Thyroid gland (tissue), 4 donors: ENCODE measurements around the gene PRLH. TPM values are rescaled to one million over a fixed set of nuclear protein-coding genes. Genes with fewer than 3 reads are reported as not detected.

ENCODE experiments used
- DNase-seq, 2 donors: peaks; one replicate each; pipeline ENCODE4 v3.0.0-alpha.2; 2019
- H3K27ac ChIP-seq, 3 donors: fragments of 200-600 bp; sonication (generic); 1 replicate in 2 of 3; 2 replicates in 1 of 3; pipeline ENCODE4 v1.5.1; 2016 to 2019; ENCODE audit warnings: mild to moderate bottlenecking in 1 of 3, moderate library complexity in 1 of 3
- H3K27me3 ChIP-seq: fragments of 200-600 bp; sonication (generic); one replicate; pipeline ENCODE4 v1.5.1; 2019
- H3K36me3 ChIP-seq, 2 donors: fragments of 200-600 bp; sonication (generic); one replicate each; pipeline ENCODE4 v1.5.1; 2016 to 2019
- H3K4me1 ChIP-seq, 2 donors: fragments of 200-600 bp; sonication (generic); one replicate each; pipeline ENCODE4 v1.5.1; 2017 to 2019
- H3K4me3 ChIP-seq, 3 donors: fragments of 200-600 bp; sonication (generic); replicated peaks in 1 of 3; 1 replicate in 2 of 3; 2 replicates in 1 of 3; pipeline ENCODE4 v1.5.1; 2016; ENCODE audit warnings: mild to moderate bottlenecking in 1 of 3
- H3K9me3 ChIP-seq: fragments of 200-600 bp; sonication (generic); one replicate; pipeline ENCODE4 v1.5.1; 2017
- POLR2A ChIP-seq, 2 donors: fragments of 450-650 bp; IDR thresholded peaks; one replicate each; pipeline ENCODE4 v1.6.1; 2017; ENCODE audit warnings: antibody characterized with exemption in 2 of 2, mild to moderate bottlenecking in 2 of 2, moderate library complexity in 1 of 2
- WGBS, 2 donors: methylation state at CpG; one replicate each; pipeline ENCODE4 v1.1.5; 2017; 5-methylcytosine and 5-hydroxymethylcytosine counted together
- intact Hi-C: fragments of 100-400 bp; cut with DNase I; formaldehyde crosslinking; loops from one replicate; pipeline ENCODE4 v1.15.1; 2023
- total RNA-seq, 4 donors: library from RNA; depleted of rRNA; stranded (reverse); fragments of >200 nt; gene quantifications; one replicate each; pipeline ENCODE4 v1.2.3, GENCODE V29; 2016
- TF ChIP-seq, protein P1 (sequence below), 6 experiments: fragments of 200-600 bp in 3 of 6; fragments of 450-650 bp in 3 of 6; sonication (generic) in 3 of 6; IDR thresholded peaks; one replicate each; pipeline ENCODE4 v1.5.1; 2016 to 2019; ENCODE audit warnings: antibody characterized with exemption in 6 of 6, mild to moderate bottlenecking in 2 of 6, inconsistent platforms in 1 of 6, moderate library complexity in 1 of 6

PRLH gene
- total RNA-seq, 4 donors from 2014 or later: not detected

DNA sequence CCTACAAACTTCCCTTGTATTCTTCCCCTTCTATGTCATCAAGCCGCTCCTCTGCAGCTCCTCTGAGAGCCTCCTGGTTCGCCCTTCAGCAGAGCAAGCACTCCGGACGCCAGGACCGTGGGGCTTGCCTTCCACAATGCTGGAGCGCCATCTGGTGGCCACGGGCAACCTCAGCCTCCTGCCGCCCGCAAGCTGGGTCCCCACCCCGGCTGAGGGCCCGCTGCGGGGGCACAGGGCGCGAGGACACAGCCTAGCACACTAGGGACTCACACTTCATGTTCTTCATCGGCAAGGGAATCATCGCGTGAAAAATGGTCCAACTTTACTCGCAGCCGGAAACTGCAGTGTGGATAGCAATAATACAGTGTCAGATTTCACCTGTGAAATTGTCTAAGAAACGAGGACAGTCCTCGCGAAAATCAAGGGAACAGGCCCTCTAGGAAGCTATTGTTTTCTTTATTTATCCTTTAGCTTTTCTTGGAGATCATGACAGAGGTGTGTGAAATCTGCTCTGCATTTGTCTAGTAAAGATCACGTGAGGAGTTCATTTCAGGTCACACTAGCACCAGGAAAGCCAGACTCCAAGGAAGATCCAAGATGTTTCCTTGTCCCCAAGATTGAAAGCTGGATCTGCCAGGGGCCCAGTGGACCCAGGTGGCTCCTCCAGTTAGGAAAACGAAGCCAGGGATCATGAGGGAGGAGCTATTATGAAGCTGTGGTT lies 5.8 kb downstream of the PRLH start:
- H3K4me3 ChIP-seq: no peak overlapping the region
- WGBS, 2 donors: 13 to 16% methylated on average over 17 to 24 of the region's 24 CpGs

DNA sequence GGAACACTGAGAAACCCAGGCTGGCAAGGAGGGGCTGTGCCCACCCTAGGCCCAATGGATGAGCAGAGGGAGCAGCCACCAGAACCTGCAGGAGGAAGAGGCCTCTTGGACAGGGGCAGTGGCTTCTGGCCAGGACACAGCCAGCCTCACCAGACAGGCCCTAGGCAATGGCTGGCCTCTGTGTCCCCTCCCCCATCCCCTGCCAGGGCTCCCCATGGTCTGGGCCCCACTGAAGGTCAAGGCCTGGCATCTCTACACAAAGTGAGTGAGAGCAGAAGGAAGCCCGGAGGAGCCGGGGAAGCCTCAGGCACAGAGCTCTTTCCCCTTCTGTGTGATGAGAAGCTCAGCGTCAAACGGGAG lies 6.3 kb downstream of the PRLH start:
- intact Hi-C loops: loop anchor here (2.0 to 10.0 kb wide), 3 partner anchors 60 to 418 kb away; no protein-coding TSS in a partner anchor
- Histone ChIP-seq H3K4me3 (no peak overlapping the region), H3K9me3 (no peaks in the 10 kb centered on the region), H3K4me1 (peaks cover 5 to 15% of the 10 kb centered on the region in 2 donors), H3K27ac (peak overlapping the region in 1 of 3 donors; percentile 54), H3K36me3 (no peaks in the 10 kb centered on the region), H3K27me3 (no peaks in the 10 kb centered on the region)
- no peak for DNase-seq
- 83 to 87% methylated on average over 3 to 4 of the region's 4 CpGs for WGBS, 2 donors
- TF ChIP-seq POLR2A (IDR thresholded peaks at IDR 0.05): no peak
- TF ChIP-seq, protein P1, sequence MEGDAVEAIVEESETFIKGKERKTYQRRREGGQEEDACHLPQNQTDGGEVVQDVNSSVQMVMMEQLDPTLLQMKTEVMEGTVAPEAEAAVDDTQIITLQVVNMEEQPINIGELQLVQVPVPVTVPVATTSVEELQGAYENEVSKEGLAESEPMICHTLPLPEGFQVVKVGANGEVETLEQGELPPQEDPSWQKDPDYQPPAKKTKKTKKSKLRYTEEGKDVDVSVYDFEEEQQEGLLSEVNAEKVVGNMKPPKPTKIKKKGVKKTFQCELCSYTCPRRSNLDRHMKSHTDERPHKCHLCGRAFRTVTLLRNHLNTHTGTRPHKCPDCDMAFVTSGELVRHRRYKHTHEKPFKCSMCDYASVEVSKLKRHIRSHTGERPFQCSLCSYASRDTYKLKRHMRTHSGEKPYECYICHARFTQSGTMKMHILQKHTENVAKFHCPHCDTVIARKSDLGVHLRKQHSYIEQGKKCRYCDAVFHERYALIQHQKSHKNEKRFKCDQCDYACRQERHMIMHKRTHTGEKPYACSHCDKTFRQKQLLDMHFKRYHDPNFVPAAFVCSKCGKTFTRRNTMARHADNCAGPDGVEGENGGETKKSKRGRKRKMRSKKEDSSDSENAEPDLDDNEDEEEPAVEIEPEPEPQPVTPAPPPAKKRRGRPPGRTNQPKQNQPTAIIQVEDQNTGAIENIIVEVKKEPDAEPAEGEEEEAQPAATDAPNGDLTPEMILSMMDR (IDR thresholded peaks at IDR 0.05): no peak

More for the DNA sequence above, 5.8 kb downstream of the PRLH start:
- H3K4me1 ChIP-seq: peaks cover 5 to 15% of the 10 kb centered on the region in 2 donors
- TF ChIP-seq POLR2A (IDR thresholded peaks at IDR 0.05): peak in 1 of 2 donors; percentile 18
- TF ChIP-seq, protein P1 (IDR thresholded peaks at IDR 0.05): peak; percentile 94 to 99 (median 98)
- no peaks in the 10 kb centered on the region for H3K27me3 ChIP-seq
- peak overlapping the region in 1 of 3 donors; percentile 54 for H3K27ac ChIP-seq
- intact Hi-C loops: loop anchor here (2.0 to 10.0 kb wide), 3 partner anchors 59 to 417 kb away; no protein-coding TSS in a partner anchor
- DNase-seq: peak; percentile 89 to 94
- no peaks in the 10 kb centered on the region for H3K36me3 ChIP-seq
- H3K9me3 ChIP-seq: no peaks in the 10 kb centered on the region

DNA sequence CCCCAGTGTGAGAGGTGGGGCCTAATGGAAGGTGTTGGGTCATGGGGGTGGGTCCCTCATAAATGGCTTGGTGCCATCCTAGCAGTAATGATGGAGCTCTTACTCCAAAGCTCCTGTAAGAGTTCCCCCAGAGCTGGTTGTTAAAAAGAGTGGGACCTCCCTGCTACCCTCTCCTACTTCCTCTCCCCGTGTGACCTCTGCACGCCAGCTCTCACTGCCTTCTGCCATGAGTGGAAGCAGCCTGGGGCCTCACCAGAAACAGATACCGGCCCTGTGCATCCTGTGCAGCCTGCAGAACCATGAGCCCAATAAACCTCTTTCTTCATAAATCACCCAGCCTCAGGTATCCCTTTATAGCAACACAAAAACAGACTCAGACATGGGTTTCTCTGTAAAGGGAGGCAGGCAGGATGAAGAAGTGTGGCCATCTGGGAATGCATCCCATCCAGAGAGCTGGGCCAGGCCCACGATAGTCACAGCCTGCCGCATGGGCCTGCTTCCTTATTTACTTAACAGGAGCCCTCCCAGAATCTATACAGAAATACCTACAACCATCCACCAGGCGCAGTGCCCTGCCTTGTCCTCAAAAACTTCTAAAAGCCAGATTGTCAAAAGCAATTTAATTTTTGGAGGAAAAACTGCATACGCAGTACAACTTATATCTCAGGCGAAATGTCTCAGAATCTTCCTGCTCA lies 7.5 kb downstream of the PRLH start:
- intact Hi-C loops: loop anchor here (2.0 to 10.0 kb wide), 3 partner anchors 61 to 419 kb away; no protein-coding TSS in a partner anchor
- TF ChIP-seq POLR2A (IDR thresholded peaks at IDR 0.05): no peak
- TF ChIP-seq, protein P1 (IDR thresholded peaks at IDR 0.05): no peak
- Histone ChIP-seq H3K27me3 (no peaks in the 10 kb centered on the region), H3K36me3 (no peaks in the 10 kb centered on the region), H3K4me1 (peaks cover 5 to 15% of the 10 kb centered on the region in 2 donors), H3K9me3 (no peaks in the 10 kb centered on the region), H3K4me3 (no peak overlapping the region), H3K27ac (no peak overlapping the region)
- WGBS, 2 donors: 90 to 96% methylated on average over 8 of the region's 8 CpGs
- DNase-seq: no peak

DNA sequence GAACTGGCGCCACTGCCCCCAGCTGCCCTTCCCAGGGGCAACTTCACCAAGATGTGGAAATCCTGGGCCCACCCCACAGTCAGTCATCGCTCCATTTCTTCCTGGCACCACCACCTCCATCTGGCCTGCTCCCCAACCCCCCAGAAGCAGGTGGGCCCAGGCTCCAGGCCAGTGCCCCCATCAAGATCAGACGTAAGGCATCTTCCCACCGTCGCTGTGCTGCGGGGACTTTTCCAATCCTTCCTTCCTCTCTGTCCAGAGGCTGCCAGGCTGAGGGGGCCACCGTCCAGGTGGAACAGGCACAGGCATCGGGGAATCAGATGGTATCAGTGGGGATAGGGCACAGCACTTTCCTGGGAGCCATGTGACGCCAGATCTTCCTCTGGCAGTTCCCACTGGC lies 8.1 kb downstream of the PRLH start:
- 90 to 92% methylated on average over 5 to 9 of the region's 9 CpGs for WGBS, 2 donors
- no peak for TF ChIP-seq POLR2A (IDR thresholded peaks at IDR 0.05)
- TF ChIP-seq, protein P1 (IDR thresholded peaks at IDR 0.05): no peak
- Histone ChIP-seq H3K4me1 (peaks cover 5 to 15% of the 10 kb centered on the region in 2 donors), H3K36me3 (no peaks in the 10 kb centered on the region), H3K9me3 (no peaks in the 10 kb centered on the region), H3K4me3 (no peak overlapping the region), H3K27me3 (no peaks in the 10 kb centered on the region), H3K27ac (no peak overlapping the region)
- no peak for DNase-seq
- intact Hi-C loops: loop anchor here (5.0 to 10.0 kb wide), 2 partner anchors 147 to 420 kb away; no protein-coding TSS in a partner anchor
